Activated CD8-positive, alpha-beta memory T cell treated with anti-CD3 and anti-CD28 coated beads for 48 hours (primary cell): ENCODE results near the gene PPP1R9B.
A peak's percentile ranks its signal among the peaks of the same experiment; 100 is the strongest.

ENCODE experiments used
- DNase-seq, 3 experiments: peaks; one replicate each; pipeline ENCODE4 v3.0.0-alpha.2; 2020; ENCODE audit warnings: low read depth in 2 of 3, low spot score in 2 of 3

Gene PPP1R9B

DNA sequence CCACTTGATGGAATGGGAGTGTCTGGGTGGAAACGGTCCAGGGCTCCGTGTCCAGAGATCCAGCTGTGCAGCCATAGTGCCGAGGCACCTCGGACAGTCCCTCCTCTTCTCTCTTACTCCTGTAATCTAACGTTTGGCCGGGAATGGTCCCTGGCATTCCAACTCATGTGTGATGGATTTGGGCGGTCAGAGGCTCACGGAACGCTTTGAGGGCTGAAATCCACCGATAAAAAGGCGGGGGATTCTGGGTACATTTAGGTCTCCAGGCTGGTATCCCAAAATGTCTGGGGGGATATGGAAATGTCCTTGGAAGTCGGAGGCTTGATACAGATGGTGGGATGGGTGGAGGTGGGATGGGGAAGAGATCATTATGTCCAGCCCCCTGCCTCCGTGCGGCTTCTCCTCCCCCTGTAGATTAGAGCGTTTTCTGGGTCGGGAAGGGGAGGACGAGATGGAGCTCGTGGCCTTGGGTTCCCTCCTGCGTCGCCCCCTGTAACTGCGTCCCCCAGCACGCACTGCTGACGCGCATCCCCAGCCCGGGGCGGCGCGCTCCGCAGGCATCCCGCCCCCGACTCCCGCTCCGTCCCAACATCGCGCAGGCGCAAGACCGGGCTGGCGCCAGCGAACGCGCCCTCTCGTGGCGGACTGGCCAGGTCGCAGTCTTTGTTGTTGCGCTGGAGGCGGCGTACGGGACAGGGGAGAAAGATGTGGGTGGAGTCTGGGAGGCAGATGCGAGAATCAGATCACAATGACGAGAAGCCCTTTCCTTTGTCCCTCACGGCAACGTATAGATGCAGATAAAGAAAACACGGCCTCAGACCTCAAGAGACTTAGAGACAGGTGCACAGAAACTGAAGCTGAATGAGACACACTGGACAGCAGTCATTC, 10.8 kb upstream of the PPP1R9B start:
- peak; percentile 94 to 97 (median 95) for DNase-seq

DNA sequence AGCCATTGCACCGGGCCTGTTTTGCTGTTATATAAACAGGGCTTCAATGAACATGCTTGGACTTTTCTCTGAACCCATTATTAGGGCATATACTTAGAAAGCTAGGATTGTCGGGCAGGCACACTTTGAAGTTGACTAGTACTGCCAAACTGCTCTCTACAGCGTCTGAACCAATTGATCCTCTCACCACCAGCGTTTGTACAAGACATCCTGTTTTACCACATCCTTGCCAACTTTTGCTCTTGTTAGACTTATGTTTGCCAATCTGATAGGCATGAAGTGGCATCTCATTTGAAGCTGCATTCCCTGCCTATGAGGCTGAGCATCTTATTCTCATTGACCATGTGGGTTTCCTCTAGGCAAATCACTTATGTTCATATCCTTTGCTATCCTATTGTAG, 7.4 kb upstream of the PPP1R9B start:
- DNase-seq = no peak

DNA sequence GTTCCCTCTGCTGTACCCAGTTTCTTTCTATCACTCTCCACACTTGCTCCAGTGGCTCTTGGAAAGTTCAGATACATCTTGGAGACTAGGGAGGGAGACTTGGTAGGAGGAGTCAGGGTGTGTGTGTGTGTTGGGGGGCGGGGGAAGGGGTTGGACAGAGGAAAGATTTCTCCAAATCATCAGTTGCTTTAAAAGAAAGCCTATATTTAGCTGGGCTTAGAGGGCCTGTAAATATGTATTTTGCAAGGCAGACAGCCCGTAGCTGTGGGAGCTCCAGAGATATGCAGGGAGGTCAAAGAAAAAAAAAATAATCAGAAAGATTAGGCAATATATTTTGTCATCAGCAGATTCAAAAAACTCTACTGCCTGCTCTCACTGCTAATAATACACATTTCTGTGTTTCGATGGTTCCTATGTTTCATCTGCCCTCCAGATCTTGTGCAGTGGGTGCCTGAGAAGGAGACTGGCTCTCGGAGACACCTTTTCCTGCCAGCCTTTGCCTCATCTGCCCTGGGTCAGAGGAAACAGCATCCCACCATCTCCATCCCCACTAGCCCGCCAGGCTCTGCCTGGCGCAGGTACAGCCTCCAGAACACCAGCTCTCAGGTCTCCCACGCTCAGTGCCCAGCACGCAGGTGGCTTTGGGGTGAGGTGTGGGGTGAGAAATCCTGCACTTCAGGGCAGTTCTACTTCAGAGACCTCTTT, 4.8 kb upstream of the PPP1R9B start:
- DNase-seq = no peak

GRCh38 chr17:50154604-50155003, 4.1 kb upstream of the PPP1R9B start:
- no peak for DNase-seq

DNA sequence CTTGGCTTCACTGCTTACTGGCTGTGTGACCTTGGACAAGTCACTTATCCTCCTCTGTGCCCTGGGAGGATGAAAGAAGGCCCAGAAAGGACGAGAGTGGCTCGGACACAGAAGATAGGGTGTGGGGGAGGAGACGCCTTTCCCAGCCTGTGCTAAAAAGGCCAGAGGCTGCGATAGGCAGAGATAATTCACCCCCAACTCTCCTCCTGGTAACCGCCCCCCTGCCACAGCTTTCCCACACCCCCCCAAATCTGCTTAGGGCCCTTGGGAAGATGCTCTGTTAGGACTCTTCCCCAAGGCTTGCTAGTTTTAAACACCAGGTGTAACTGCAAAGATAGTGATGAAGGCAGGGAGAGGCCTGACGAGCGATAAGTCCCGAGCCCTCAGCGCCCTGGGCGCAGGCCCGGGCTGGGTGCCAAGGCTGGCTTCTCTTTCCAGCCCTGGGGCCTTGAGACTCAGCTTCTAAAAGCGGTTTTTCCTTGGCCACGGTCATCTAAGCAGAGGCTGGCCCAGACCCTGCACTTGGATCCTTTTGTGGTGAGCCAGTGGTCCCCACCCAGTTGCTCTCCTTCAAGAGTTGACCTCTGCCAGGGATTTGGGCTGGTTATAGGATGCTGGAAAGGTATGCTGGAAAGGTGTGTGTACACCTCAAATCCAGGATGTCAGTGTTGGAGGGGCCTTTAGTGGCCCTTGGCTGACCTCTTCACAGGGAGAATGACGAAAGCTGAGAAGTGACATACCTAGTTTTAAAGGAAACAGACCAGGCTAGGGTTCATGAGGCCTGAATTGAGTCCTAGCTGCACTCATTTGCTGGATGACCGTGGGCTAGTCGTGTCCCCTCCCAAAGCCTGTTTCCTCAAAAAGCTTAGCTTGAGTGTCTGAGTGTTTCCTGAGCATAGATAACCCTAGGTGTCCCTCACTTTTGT, 3.4 kb upstream of the PPP1R9B start:
- DNase-seq = no peak

- DNase-seq = no peak
Observed at GRCh38 chr17:50152736-50153135, 2.3 kb upstream of the PPP1R9B start.

DNA sequence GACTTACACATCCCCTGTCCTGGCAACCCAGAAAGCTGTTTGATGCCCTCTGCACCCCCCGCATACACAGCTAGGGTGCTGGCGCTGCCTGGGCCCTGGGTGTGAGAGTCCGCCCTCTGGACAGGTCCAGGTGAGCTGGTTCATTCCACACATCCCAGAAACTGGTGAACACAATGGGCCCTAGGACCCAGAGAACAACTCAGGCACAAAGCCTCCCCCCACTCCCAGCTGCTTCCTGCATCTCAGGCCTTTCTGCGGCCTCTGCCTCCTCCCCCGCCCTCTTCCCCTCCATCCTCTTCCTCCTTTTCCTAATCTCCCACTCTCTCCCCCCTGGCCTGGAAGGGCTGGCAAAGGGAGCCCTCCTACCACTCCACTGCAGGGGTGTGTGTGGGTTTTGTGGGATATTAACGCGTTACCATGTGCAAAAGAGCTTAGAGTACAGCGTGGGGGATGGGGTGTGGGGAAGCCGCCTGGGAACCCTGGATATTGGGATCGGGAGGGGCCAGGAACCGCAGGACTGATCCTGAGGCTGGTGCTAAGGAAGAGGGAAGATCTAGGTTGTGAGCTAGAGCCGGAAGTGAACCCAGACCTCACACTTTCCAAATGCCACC, 1.6 kb upstream of the PPP1R9B start:
- DNase-seq = no peak

DNA sequence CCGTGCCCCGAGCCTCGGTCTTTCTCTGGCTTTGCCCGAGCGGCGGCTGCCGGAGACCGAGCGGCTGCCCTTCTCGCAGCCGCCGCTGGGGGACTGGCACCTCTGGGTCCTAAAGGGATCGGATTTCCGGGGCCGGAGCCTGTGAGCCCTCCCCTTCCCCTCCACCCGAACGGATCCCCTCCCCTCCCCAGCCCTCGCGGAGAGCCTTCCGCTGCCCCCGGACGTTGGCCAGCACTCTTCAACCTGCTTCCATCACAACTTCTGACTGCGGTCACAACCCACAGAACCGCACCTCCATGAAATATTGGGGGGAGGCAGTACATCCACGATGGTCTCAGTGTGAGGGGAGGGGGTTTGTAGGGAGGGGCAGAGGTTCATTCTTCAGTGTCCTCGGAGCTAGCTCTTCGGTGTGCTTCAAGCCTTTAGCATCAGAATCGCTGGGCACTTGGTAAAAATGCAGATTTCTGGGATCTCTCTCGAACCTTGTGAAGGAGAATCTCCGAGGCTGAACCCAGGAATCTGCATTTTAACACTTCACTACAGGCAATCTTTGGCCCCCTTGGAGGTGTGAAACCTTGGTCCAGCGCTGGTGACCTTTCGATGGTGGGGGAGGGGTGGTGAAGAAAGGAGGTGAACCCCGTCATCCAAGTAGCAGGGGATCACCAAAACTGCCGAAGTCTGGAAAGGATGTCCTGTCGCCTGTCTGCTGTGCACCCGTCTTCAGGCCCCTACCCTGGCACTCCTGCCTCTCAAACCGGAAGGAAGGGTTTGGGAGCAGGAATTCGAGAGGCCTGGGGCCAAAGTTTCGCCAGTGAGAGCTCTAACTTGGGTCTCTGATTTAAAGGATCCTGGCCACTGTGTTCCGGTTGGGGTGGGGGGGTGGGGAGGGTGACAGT, 812 bp upstream of the PPP1R9B start:
- DNase-seq = peak; percentile 68 to 78 (median 75)

GRCh38 chr17:50149417-50150353, 792 bp downstream of the PPP1R9B start:
- no peak for DNase-seq

GRCh38 chr17:50149091-50149416, 1.4 kb downstream of the PPP1R9B start:
- DNase-seq = no peak

- DNase-seq = peak in 1 of 3 experiments; percentile 56
Observed at GRCh38 chr17:50148226-50149090, 2.0 kb downstream of the PPP1R9B start.

GRCh38 chr17:50147841-50148225, 2.6 kb downstream of the PPP1R9B start:
- no peak for DNase-seq

DNA sequence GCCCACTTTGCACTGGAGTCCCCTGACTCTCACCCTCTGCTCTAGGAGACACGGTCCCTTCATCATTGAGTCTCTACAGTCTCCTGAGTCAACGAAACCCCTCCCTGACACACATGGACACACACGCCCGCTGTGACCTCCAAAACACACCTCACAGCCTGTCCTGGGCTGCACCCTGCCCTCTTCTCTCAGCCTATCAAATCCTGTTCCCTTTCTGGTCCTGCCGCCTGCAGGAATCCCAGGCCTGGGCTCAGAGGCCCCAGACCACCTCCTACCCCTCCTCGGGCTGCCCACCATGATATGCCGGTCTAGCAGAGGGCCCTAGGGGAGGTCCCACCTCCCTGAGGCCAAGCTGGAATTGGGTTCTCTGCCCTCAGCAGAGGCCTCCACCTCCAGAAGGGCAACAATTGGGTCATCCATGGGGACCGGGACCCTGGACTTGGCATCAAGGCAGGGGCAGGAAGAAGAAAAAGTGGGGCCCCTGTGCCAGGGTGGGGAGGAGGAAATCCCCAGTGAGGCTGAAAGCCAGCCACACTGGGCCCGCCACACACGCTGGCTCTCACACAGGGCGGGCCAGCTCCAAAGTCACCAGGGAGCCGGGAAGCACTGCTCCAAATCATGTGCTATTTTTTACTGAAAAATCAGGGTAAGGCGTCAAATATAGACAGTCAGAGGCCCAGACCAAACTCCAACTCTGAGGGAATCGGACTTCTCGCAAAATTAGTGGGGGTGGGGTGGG, 3.4 kb downstream of the PPP1R9B start:
- no peak for DNase-seq

DNA sequence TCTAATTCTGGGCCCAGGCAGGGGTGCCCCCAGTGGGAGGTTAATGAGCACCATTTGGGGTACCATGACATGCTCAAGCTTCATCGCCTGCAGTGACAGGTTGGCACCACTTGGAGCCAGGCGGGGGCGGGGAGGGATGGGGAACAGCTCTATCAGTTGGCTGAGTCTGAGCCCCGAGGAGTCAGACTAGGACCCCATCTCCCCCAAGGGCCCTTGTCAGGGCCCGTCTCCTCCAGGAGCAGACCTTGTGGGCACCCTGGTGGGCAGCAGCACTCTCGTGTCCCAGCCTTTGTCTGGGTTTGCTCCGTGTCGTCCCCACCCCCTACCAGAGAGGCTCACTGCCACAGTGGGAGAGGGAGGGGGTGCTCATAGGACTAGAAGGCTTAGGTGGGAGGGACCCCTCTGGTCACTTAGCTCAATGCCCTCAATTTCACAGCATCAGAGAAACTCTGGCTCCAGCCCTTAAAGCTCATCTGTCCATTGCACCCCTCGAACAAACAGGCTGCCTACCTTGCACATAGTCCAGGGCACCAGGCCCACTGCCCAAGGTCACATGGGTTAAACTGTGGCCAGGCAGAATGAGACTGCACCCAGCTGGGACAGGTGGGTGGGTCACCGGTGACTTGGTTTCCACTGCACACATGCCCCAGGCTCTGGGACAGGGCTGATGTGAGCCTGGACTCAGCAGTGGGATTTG, 4.1 kb downstream of the PPP1R9B start:
- DNase-seq = no peak

- no peak for DNase-seq
Observed at GRCh38 chr17:50145532-50146229, 4.8 kb downstream of the PPP1R9B start.
